ENCODE data around the gene ERF.

ERF gene

GRCh38 chr19:42287017-42287826, 32.3 kb upstream of the ERF start:
- no peak overlapping the region for H3K4me3 ChIP-seq (ENCODE audit: low read depth, low read length)

- no peak overlapping the region for H3K4me3 ChIP-seq (ENCODE audit: low read depth, low read length)
Measured at GRCh38 chr19:42286349-42287016, 31.6 kb upstream of the ERF start.

- no peak overlapping the region for H3K4me3 ChIP-seq (ENCODE audit: low read depth, low read length)
Measured at GRCh38 chr19:42285988-42286348, 31.0 kb upstream of the ERF start.

GRCh38 chr19:42285541-42285941, 30.6 kb upstream of the ERF start:
- H3K4me3 ChIP-seq (ENCODE audit: low read depth, low read length) = no peak overlapping the region

- peak overlapping the region; percentile 60 for H3K4me3 ChIP-seq (ENCODE audit: low read depth, low read length)
Measured at GRCh38 chr19:42284591-42285341, 29.8 kb upstream of the ERF start.

- peak overlapping the region; percentile 24 for H3K4me3 ChIP-seq (ENCODE audit: low read depth, low read length)
Measured at GRCh38 chr19:42284066-42284501, 29.2 kb upstream of the ERF start.

- peak overlapping the region; percentile 42 for H3K4me3 ChIP-seq (ENCODE audit: low read depth, low read length)
Measured at GRCh38 chr19:42283188-42284065, 28.5 kb upstream of the ERF start.

- H3K4me3 ChIP-seq (ENCODE audit: low read depth, low read length) = no peak overlapping the region
Measured at GRCh38 chr19:42282819-42283187, 27.9 kb upstream of the ERF start.

GRCh38 chr19:42281827-42282762, 27.2 kb upstream of the ERF start:
- no peak overlapping the region for H3K4me3 ChIP-seq (ENCODE audit: low read depth, low read length)

GRCh38 chr19:42281146-42281826, 26.4 kb upstream of the ERF start:
- H3K4me3 ChIP-seq (ENCODE audit: low read depth, low read length) = peak overlapping the region; percentile 20

GRCh38 chr19:42280815-42281145, 25.9 kb upstream of the ERF start:
- H3K4me3 ChIP-seq (ENCODE audit: low read depth, low read length) = peak overlapping the region; percentile 53

- peak overlapping the region; percentile 53 for H3K4me3 ChIP-seq (ENCODE audit: low read depth, low read length)
Measured at GRCh38 chr19:42279902-42280814, 25.2 kb upstream of the ERF start.

- H3K4me3 ChIP-seq (ENCODE audit: low read depth, low read length) = peak overlapping the region; percentile 53
Measured at GRCh38 chr19:42279155-42279901, 24.4 kb upstream of the ERF start.

GRCh38 chr19:42278452-42279154, 23.7 kb upstream of the ERF start:
- H3K4me3 ChIP-seq (ENCODE audit: low read depth, low read length) = no peak overlapping the region

- H3K4me3 ChIP-seq (ENCODE audit: low read depth, low read length) = no peak overlapping the region
Measured at GRCh38 chr19:42277821-42278451, 23.0 kb upstream of the ERF start.

GRCh38 chr19:42276821-42277220, 21.9 kb upstream of the ERF start:
- H3K4me3 ChIP-seq (ENCODE audit: low read depth, low read length) = no peak overlapping the region
